GM12878 (cell line): Measurements from ENCODE around the gene CACNA1B. TPM values are rescaled to one million over a fixed set of nuclear protein-coding genes. Genes with fewer than 3 reads are reported as not detected.

Experiments used
- ATAC-seq: fragments of 200-7000 bp; cut with Tn5 transposase; 3 replicates; pipeline ENCODE4 v1.9.1; 2020; ENCODE audit warnings: mild to moderate bottlenecking, moderate library complexity
- BruUV-seq: library from RNA; stranded (reverse); fragments of 400-500 nt; replicated peaks from 2 replicates; lab custom pipeline; 2021; lab: Mats Ljungman, UMichigan
- CTCF ChIA-PET: fragments of 300-600 bp; sonication (Branson Sonifier 250); formaldehyde crosslinking; extraction: SDS; loops from one replicate; lab custom pipeline; 2021; ENCODE audit warnings: inconsistent platforms; lab: Yijun Ruan, JAX
- POLR2A ChIA-PET: fragments of 350-600 bp; formaldehyde crosslinking; extraction: SDS; loops from one replicate; lab custom pipeline; 2021; ENCODE audit warnings: inconsistent platforms; lab: Charles Lee
- RAD21 ChIA-PET: fragments of 300-600 bp; sonication (Branson Sonifier 250); formaldehyde crosslinking; loops from one replicate; lab custom pipeline; 2023; ENCODE audit warnings: antibody characterized with exemption; ENCODE audit not compliant: unreplicated experiment; lab: Charles Lee
- SMC1A ChIA-PET: fragments of 300-600 bp; sonication (Branson Sonifier 250); formaldehyde crosslinking; loops from one replicate; lab custom pipeline; 2023; ENCODE audit not compliant: unreplicated experiment, uncharacterized antibody; lab: Charles Lee
- DNase-seq: peaks from one replicate; pipeline ENCODE4 v3.0.0-alpha.2; 2011; ENCODE audit warnings: low read depth, low spot score
- FAIRE-seq: peaks from 3 replicates; lab custom pipeline; 2011; peaks lifted over from hg19 to GRCh38; lab: Jason Lieb, UNC
- H2AFZ ChIP-seq: 2 replicates; pipeline ENCODE4 v1.6.0; 2011; ENCODE audit warnings: low read depth, low read length, control low read depth; ENCODE audit not compliant: control insufficient read depth
- H3K27ac ChIP-seq: 2 replicates; pipeline ENCODE4 v1.5.1; 2011; ENCODE audit warnings: control low read depth; ENCODE audit not compliant: control insufficient read depth, insufficient read depth
- H3K27me3 ChIP-seq, 2 experiments: replicated peaks in 1 of 2; 2 replicates each; pipeline versions ENCODE4 v1.6.0 to v1.6.1; 2011; ENCODE audit warnings: low read length in 1 of 2; ENCODE audit not compliant: control insufficient read depth in 2 of 2, insufficient read depth in 2 of 2
- H3K36me3 ChIP-seq, 2 experiments: 2 replicates each; pipeline ENCODE4 v1.5.1; 2011; ENCODE audit warnings: low read length in 1 of 2; ENCODE audit not compliant: control insufficient read depth in 2 of 2, insufficient read depth in 2 of 2
- H3K4me1 ChIP-seq: 2 replicates; pipeline ENCODE4 v1.6.1; 2011; ENCODE audit warnings: mild to moderate bottlenecking, low read length, moderate library complexity, mixed read lengths; ENCODE audit not compliant: control insufficient read depth, insufficient read depth
- H3K4me2 ChIP-seq: 2 replicates; pipeline ENCODE4 v1.6.0; 2011; ENCODE audit warnings: control low read depth; ENCODE audit not compliant: control insufficient read depth, insufficient read depth
- H3K4me3 ChIP-seq: fragments of 200-600 bp; sonication (generic); 2 replicates; pipeline ENCODE4 v1.5.1; 2016
- H3K79me2 ChIP-seq: 2 replicates; pipeline ENCODE4 v1.6.0; 2011; ENCODE audit warnings: low read length; ENCODE audit not compliant: control insufficient read depth, insufficient read depth
- H3K9ac ChIP-seq: 2 replicates; pipeline ENCODE4 v1.8.0; 2011; ENCODE audit warnings: low read length, control low read depth, mixed read lengths; ENCODE audit not compliant: control insufficient read depth, insufficient read depth
- H3K9me3 ChIP-seq: replicated peaks from 3 replicates; pipeline ENCODE4 v1.5.1; 2011; ENCODE audit warnings: mild to moderate bottlenecking, low read length; ENCODE audit not compliant: control insufficient read depth, insufficient read depth
- H4K20me1 ChIP-seq: 2 replicates; pipeline ENCODE4 v1.6.0; 2011; ENCODE audit not compliant: control insufficient read depth, insufficient read depth
- CHD2 ChIP-seq: IDR thresholded peaks from 2 replicates; pipeline ENCODE4 v1.6.1; 2011; ENCODE audit warnings: low read depth, low read length, improper control_type of control experiment, borderline replicate concordance
- SIX5 ChIP-seq: IDR thresholded peaks from 2 replicates; pipeline ENCODE4 v1.6.1; 2011; ENCODE audit warnings: mild to moderate bottlenecking, low read depth, low read length, moderate library complexity; ENCODE audit not compliant: severe bottlenecking
- SREBF2 ChIP-seq: IDR thresholded peaks from 2 replicates; pipeline ENCODE4 v1.6.1; 2012; ENCODE audit warnings: mild to moderate bottlenecking, low read length
- TAF1 ChIP-seq: IDR thresholded peaks from 2 replicates; pipeline ENCODE4 v1.6.1; 2011; ENCODE audit warnings: mild to moderate bottlenecking, low read depth, low read length, borderline replicate concordance
- TBL1XR1 ChIP-seq: IDR thresholded peaks from 2 replicates; pipeline ENCODE4 v1.6.1; 2012; ENCODE audit warnings: low read depth, low read length, improper control_type of control experiment
- whole genome bisulfite sequencing: methylation state at CpG from one replicate; pipeline ENCODE4 v1.1.6; 2016; ENCODE audit warnings: low lambda C conversion rate; ENCODE audit not compliant: insufficient replicate concordance, insufficient coverage; ENCODE audit errors: missing lambda C conversion rate; 5-methylcytosine and 5-hydroxymethylcytosine counted together
- in situ Hi-C: fragments of 300-500 bp; cut with MboI; formaldehyde crosslinking; loops from 9 replicates; pipeline ENCODE4 v1.14.3; 2018; ENCODE audit warnings: mixed read lengths
- intact Hi-C: fragments of 100-400 bp; cut with micrococcal nuclease; formaldehyde crosslinking; loops from one replicate; pipeline ENCODE4 v1.14.2; 2022; ENCODE audit not compliant: unreplicated experiment
- polyA plus RNA-seq, 11 experiments: library from polyadenylated mRNA; depleted of rRNA in 4 of 11; unstranded in 6 of 11; stranded (reverse) in 5 of 11; fragments of >200 nt; fragmentation: Nextera tagmentation in 4 of 11; fragmentation: Illumina TruSeq in 1 of 11; extraction: Ambion mirVana in 4 of 11; extraction: Trizol in 1 of 11; gene quantifications; 1 replicate in 1 of 11; 2 replicates in 10 of 11; pipeline versions ENCODE4 v1.2.1 to v1.2.3, GENCODE V29; 2011 to 2016; ENCODE audit warnings: inconsistent platforms in 2 of 11, missing spikeins in 2 of 11, low read depth in 1 of 11
- total RNA-seq, 4 experiments: library from RNA; depleted of rRNA in 3 of 4; stranded (reverse); fragments of >200 nt in 3 of 4; fragmentation: Illumina TruSeq in 1 of 4; extraction: Trizol in 1 of 4; gene quantifications; 2 replicates each; pipeline versions ENCODE4 v1.2.1 to v1.2.3, GENCODE V29; 2013 to 2021
- TF ChIP-seq, protein P1 (sequence below): IDR thresholded peaks from 2 replicates; pipeline ENCODE4 v1.6.1; 2011; ENCODE audit warnings: borderline replicate concordance, low read depth, mild to moderate bottlenecking, moderate library complexity, mixed read lengths, low read length; ENCODE audit not compliant: insufficient read depth; ENCODE audit errors: extremely low read length
- TF ChIP-seq, protein P2 (sequence below): IDR thresholded peaks from 2 replicates; pipeline ENCODE4 v1.6.1; 2012; ENCODE audit warnings: low read length, inconsistent platforms
- TF ChIP-seq, protein P3 (sequence below): IDR thresholded peaks from 2 replicates; pipeline ENCODE4 v1.6.1; 2012; ENCODE audit warnings: low read depth, low read length, improper control_type of control experiment
- TF ChIP-seq, protein P4 (sequence below): fragments of 450-650 bp; IDR thresholded peaks from 2 replicates; pipeline ENCODE4 v1.6.1; 2017; ENCODE audit warnings: borderline replicate concordance

The CACNA1B gene
- total and polyA plus RNA-seq, 10 of the 15 experiments (the other 5 are each of a cell fraction or from before 2014, with no cell fraction given), result 0.01 to 0.03 (median 0.01) TPM; not detected in 7

DNA sequence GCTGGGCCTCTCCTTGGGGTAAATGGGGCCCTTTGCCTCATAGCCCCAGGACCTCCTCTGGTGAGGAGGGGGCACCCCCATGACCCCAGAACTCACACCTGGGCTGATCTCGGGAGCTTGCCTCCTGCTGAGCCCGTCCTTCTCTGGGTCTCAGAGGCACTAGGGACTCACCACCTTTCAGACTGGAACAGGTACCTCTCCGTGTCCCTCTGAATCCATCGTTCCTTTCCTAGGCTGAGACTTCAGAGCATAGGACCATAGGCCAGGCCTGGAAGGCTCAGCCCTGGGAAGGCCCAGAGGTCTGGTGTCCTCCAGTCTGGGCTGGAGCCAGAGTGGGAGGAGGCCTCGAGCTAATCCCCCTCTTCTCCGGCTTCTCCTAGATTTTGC is 97.9 kb downstream of the CACNA1B start:
- Histone ChIP-seq H3K27me3 (no peaks in the 10 kb centered on the region), H3K27ac (no peak overlapping the region), H2AFZ (no peak overlapping the region), H3K9me3 (no peaks in the 10 kb centered on the region), H3K4me1 (no peaks in the 10 kb centered on the region), H3K36me3 (no peaks in the 10 kb centered on the region), H3K9ac (no peak overlapping the region), H3K4me2 (no peak overlapping the region), H3K4me3 (no peak overlapping the region), H4K20me1 (no peaks in the 10 kb centered on the region), H3K79me2 (no peaks in the 10 kb centered on the region)
- in situ Hi-C loops, result no loop called here
- no peak for DNase-seq
- no TSS peak for BruUV-seq
- POLR2A ChIA-PET, result no interaction called here
- no peak for FAIRE-seq
- intact Hi-C loops, result loop anchor here (10.0 kb wide), 1 partner anchor 61 kb away; no protein-coding TSS in a partner anchor
- RAD21 ChIA-PET, result no interaction called here
- CTCF ChIA-PET, result no interaction called here
- no peak for ATAC-seq
- no peak for TF ChIP-seq TBL1XR1
- TF ChIP-seq SREBF2, result no peak
- no peak for TF ChIP-seq CHD2
- 8% methylated on average over 6 of the region's 6 CpGs for WGBS
- SMC1A ChIA-PET, result no interaction called here

DNA sequence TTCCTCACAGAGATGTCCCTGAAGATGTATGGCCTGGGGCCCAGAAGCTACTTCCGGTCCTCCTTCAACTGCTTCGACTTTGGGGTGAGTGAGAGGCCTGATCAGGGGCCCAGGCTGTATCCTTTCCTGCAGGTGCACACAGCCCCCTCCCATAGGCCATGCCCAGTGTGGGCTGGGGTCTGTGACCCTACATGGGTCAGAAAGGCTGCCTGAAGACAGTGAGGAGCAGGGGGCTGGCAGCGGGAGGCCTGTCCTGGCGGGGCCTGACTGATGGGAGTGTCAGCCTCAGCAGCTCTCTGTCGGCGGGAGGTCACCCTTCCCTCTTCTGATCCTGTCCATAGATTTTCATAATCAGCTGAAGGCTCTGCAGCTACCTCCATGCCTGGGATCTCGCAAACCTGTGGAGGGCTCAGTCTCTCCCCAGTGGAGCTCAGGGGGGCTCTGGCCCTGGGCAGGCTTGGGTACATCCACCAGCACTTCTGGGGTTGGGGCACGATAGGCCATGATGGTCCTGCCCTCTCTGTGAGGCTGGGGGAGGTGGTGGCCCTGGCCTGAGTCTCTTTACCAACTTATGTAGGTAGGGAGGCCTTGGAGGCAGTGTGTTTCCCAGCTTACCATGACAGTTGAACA is 98.5 kb downstream of the CACNA1B start:
- RAD21 ChIA-PET, result no interaction called here
- 55% methylated on average over 8 of the region's 8 CpGs for WGBS
- no peak for FAIRE-seq
- TF ChIP-seq SIX5 (no peak), TAF1 (no peak)
- TF ChIP-seq, protein P1, sequence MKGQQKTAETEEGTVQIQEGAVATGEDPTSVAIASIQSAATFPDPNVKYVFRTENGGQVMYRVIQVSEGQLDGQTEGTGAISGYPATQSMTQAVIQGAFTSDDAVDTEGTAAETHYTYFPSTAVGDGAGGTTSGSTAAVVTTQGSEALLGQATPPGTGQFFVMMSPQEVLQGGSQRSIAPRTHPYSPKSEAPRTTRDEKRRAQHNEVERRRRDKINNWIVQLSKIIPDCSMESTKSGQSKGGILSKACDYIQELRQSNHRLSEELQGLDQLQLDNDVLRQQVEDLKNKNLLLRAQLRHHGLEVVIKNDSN, result no peak
- TF ChIP-seq, protein P2, sequence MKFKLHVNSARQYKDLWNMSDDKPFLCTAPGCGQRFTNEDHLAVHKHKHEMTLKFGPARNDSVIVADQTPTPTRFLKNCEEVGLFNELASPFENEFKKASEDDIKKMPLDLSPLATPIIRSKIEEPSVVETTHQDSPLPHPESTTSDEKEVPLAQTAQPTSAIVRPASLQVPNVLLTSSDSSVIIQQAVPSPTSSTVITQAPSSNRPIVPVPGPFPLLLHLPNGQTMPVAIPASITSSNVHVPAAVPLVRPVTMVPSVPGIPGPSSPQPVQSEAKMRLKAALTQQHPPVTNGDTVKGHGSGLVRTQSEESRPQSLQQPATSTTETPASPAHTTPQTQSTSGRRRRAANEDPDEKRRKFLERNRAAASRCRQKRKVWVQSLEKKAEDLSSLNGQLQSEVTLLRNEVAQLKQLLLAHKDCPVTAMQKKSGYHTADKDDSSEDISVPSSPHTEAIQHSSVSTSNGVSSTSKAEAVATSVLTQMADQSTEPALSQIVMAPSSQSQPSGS, result no peak
- TF ChIP-seq, protein P3, sequence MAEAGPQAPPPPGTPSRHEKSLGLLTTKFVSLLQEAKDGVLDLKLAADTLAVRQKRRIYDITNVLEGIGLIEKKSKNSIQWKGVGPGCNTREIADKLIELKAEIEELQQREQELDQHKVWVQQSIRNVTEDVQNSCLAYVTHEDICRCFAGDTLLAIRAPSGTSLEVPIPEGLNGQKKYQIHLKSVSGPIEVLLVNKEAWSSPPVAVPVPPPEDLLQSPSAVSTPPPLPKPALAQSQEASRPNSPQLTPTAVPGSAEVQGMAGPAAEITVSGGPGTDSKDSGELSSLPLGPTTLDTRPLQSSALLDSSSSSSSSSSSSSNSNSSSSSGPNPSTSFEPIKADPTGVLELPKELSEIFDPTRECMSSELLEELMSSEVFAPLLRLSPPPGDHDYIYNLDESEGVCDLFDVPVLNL, result no peak
- TF ChIP-seq, protein P4, sequence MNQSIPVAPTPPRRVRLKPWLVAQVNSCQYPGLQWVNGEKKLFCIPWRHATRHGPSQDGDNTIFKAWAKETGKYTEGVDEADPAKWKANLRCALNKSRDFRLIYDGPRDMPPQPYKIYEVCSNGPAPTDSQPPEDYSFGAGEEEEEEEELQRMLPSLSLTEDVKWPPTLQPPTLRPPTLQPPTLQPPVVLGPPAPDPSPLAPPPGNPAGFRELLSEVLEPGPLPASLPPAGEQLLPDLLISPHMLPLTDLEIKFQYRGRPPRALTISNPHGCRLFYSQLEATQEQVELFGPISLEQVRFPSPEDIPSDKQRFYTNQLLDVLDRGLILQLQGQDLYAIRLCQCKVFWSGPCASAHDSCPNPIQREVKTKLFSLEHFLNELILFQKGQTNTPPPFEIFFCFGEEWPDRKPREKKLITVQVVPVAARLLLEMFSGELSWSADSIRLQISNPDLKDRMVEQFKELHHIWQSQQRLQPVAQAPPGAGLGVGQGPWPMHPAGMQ, result no peak

More for the DNA sequence above, 98.5 kb downstream of the CACNA1B start:
- Histone ChIP-seq H3K9ac (no peak overlapping the region), H4K20me1 (no peaks in the 10 kb centered on the region), H3K9me3 (no peaks in the 10 kb centered on the region), H3K4me2 (no peak overlapping the region), H3K36me3 (no peaks in the 10 kb centered on the region), H3K4me3 (no peak overlapping the region), H3K27ac (no peak overlapping the region), H3K79me2 (no peaks in the 10 kb centered on the region), H2AFZ (no peak overlapping the region), H3K27me3 (no peaks in the 10 kb centered on the region), H3K4me1 (no peaks in the 10 kb centered on the region)
- no peak for DNase-seq
- BruUV-seq, result no TSS peak
- intact Hi-C loops (loop anchor here (10.0 kb wide), 1 partner anchor 61 kb away; no protein-coding TSS in a partner anchor), in situ Hi-C loops (no loop called here)
- ATAC-seq, result no peak
- POLR2A ChIA-PET, result no interaction called here
- CTCF ChIA-PET, result no interaction called here
- SMC1A ChIA-PET, result no interaction called here
